ENCODE data around the gene HMGB2. TPM values are rescaled to one million over a fixed set of nuclear protein-coding genes. Genes with fewer than 3 reads are reported as not detected.

HMGB2 gene
- total RNA-seq, 2 experiments from 2014 or later, result 697 to 810 TPM

GRCh38 chr4:173374588-173374987, 40.4 kb upstream of the HMGB2 start:
- TF ChIP-seq CTCF (conservative IDR thresholded peaks at IDR 0.05; ENCODE audit: low read length) (no peak), EZH2phosphoT487 (IDR thresholded peaks at IDR 0.05; ENCODE audit: borderline replicate concordance, low read depth, low read length) (no peak)
- ChIA-PET CTCF (ENCODE audit: unreplicated experiment) (no interaction called here), POLR2A (interaction anchor here (0.5 to 13.3 kb wide), 5 partner anchors 9 to 347 kb away, joined by 3 to 336 read pairs (median 3); partner anchors contain the start of gene HMGB2)
- Histone ChIP-seq H3K79me2 (ENCODE audit: insufficient read depth, low read depth, low read length) (peaks cover 53% of the 10 kb centered on the region), H2AFZ (ENCODE audit: low read length) (no peak overlapping the region), H3K27ac (ENCODE audit: low read depth, low read length, poor library complexity, severe bottlenecking) (no peak overlapping the region), H3K9me2 (ENCODE audit: insufficient read depth, low read length) (no peaks in the 10 kb centered on the region), H3K4me2 (ENCODE audit: low read length) (no peak overlapping the region), H3K36me3 (ENCODE audit: insufficient read depth, low read length) (peaks cover 57% of the 10 kb centered on the region), H3K4me3 (ENCODE audit: low read depth, low read length, poor library complexity, severe bottlenecking) (peak overlapping the region; percentile 31), H3K9me3 (ENCODE audit: low read length) (no peaks in the 10 kb centered on the region), H4K20me1 (ENCODE audit: insufficient read depth, low read length) (peaks cover 6% of the 10 kb centered on the region; the same call in 1 of the 2 replicates), H3K4me1 (ENCODE audit: insufficient read depth, low read length, poor library complexity, severe bottlenecking) (peaks cover 13% of the 10 kb centered on the region)
- no peak for DNase-seq (ENCODE audit: low spot score)
- BruUV-seq (replicated peaks), result no TSS peak
- intact Hi-C loops (cut with micrococcal nuclease; ENCODE audit: unreplicated experiment), result loop anchor here (10.0 kb wide), 1 partner anchor 910 kb away; the partner anchor contains the start of genes CEP44 and FBXO8

- intact Hi-C loops (cut with micrococcal nuclease; ENCODE audit: unreplicated experiment), result loop anchor here (10.0 kb wide), 1 partner anchor 913 kb away; the partner anchor contains the start of genes CEP44 and FBXO8
- Histone ChIP-seq H3K9me3 (ENCODE audit: low read length) (no peaks in the 10 kb centered on the region), H3K4me1 (ENCODE audit: insufficient read depth, low read length, poor library complexity, severe bottlenecking) (peaks cover 31% of the 10 kb centered on the region), H2AFZ (ENCODE audit: low read length) (0 out of 2 replicates have a peak overlapping the region, but pooled peaks have one; percentile 23), H4K20me1 (ENCODE audit: insufficient read depth, low read length) (peaks cover 6% of the 10 kb centered on the region; the same call in 1 of the 2 replicates), H3K79me2 (ENCODE audit: insufficient read depth, low read depth, low read length) (peaks cover 73% of the 10 kb centered on the region), H3K4me2 (ENCODE audit: low read length) (peak overlapping the region; percentile 92), H3K36me3 (ENCODE audit: insufficient read depth, low read length) (peaks cover 33% of the 10 kb centered on the region), H3K4me3 (ENCODE audit: low read depth, low read length, poor library complexity, severe bottlenecking) (peak overlapping the region; percentile 83), H3K9me2 (ENCODE audit: insufficient read depth, low read length) (no peaks in the 10 kb centered on the region), H3K27ac (ENCODE audit: low read depth, low read length, poor library complexity, severe bottlenecking) (peak overlapping the region; percentile 91)
- peak; percentile 73 for DNase-seq (ENCODE audit: low spot score)
- no TSS peak for BruUV-seq (replicated peaks)
- POLR2A ChIA-PET, result interaction anchor here (0.6 to 13.3 kb wide), 15 partner anchors 12 to 253 kb away, joined by 3 to 336 read pairs (median 4); partner anchors contain the start of gene HMGB2
- CTCF ChIA-PET (ENCODE audit: unreplicated experiment), result interaction anchor here (1.1 to 1.3 kb wide), 2 partner anchors 37 to 52 kb away, joined by 4 read pairs; partner anchors contain the start of gene HMGB2
- no peak for TF ChIP-seq EZH2phosphoT487 (IDR thresholded peaks at IDR 0.05; ENCODE audit: borderline replicate concordance, low read depth, low read length)
- TF ChIP-seq CTCF (conservative IDR thresholded peaks at IDR 0.05; ENCODE audit: low read length), result no peak
Observed at GRCh38 chr4:173371292-173372192, 37.4 kb upstream of the HMGB2 start.
